GM21576 (cell line): ENCODE measurements around the gene SP8.

Experiments used
- ATAC-seq: cut with Tn5 transposase; IDR thresholded peaks from one replicate; pipeline ENCODE4 v1.9.1; 2021; ENCODE audit warnings: mild to moderate bottlenecking, moderate library complexity; ENCODE audit not compliant: unreplicated experiment

Gene SP8

DNA sequence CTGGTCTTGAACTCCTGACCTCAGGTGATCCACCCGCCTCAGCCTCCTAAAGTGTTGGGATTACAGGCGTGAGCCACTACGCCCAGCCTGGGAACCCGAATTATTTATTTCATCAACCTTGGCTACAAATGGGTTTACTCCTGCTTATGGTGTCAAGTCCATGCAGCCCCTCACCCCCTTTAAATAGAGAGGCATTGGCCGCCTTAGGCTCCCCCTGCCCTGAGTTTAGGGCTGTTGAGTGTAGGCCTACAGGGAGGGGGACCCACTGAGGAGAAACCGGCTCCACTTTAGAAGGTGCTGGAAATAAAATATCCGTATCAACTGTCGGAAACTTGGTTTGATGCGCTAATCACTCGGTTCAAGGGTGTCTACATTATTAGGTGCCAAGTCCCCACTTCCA is 8.7 kb upstream of the SP8 start:
- ATAC-seq, result no peak

GRCh38 chr7:20794676-20795075 is 8.0 kb upstream of the SP8 start:
- no peak for ATAC-seq

- ATAC-seq, result no peak
Observed at GRCh38 chr7:20793694-20794394, 7.2 kb upstream of the SP8 start.

GRCh38 chr7:20793248-20793647 is 6.6 kb upstream of the SP8 start:
- no peak for ATAC-seq

DNA sequence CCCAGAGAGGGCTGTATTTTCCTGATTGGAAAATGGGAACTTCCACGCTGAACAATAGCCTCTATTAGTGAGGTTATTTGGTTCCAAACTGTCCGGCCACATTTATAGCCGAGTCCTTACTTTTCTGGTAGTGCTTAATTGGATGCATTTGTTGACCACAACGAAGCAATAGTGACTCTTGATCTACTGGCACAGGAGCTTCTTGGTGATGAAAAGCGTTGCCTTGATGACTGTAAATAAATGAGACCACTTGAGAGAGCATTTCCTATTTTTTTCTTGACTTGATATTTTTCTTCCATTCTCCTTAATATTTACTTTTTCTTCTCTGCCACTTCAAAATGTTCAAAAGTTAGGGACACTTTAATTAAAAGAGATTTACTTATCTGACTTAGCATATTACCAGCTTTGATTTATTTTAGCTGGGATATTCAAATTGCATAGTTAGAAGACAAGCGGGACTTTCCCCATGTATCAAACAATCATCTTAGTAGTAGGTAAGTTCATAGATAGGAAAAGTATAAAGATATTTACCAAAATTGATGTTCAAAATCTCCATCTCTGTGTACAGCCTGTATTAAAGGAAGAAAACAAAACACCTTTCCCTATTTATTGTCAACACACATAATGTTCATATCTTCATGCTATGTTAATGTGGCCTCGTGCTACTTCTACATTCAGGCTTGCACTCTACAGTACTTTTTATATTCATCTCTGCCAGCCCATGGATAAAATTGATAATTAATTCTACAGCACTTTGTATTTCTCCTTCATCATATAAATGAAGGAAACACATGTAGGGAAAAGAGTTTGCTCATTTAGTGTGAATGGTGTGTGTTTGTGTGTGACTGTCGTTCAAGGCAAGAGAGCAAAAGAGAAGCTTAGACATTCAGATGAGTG is 5.1 kb upstream of the SP8 start:
- ATAC-seq, result no peak

DNA sequence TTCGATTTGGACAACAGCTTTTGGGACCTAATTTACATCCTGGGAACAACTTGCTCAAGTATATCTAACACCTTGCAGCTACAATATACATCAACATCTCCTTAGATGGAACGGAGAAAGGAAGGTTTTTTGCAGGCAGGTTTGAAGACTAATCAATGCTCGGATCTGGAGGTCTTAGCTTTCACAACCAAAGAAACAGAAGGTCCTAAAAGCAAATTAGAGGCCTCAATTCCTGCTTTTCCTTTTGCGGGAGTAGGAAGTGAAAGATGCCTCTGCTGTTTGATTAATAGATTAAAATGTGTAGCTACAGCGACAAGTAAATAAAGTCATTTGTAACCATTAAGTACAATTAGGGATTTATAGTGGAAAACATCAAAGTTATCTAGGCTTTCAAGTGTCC is 3.7 kb upstream of the SP8 start:
- ATAC-seq, result no peak

GRCh38 chr7:20788420-20788990 is 1.8 kb upstream of the SP8 start:
- no peak for ATAC-seq

GRCh38 chr7:20787660-20788419 is 1.2 kb upstream of the SP8 start:
- no peak for ATAC-seq

- ATAC-seq, result no peak
Observed at GRCh38 chr7:20786421-20786778, 286 bp downstream of the SP8 start.

- ATAC-seq, result no peak
Observed at GRCh38 chr7:20786049-20786412, 655 bp downstream of the SP8 start.

DNA sequence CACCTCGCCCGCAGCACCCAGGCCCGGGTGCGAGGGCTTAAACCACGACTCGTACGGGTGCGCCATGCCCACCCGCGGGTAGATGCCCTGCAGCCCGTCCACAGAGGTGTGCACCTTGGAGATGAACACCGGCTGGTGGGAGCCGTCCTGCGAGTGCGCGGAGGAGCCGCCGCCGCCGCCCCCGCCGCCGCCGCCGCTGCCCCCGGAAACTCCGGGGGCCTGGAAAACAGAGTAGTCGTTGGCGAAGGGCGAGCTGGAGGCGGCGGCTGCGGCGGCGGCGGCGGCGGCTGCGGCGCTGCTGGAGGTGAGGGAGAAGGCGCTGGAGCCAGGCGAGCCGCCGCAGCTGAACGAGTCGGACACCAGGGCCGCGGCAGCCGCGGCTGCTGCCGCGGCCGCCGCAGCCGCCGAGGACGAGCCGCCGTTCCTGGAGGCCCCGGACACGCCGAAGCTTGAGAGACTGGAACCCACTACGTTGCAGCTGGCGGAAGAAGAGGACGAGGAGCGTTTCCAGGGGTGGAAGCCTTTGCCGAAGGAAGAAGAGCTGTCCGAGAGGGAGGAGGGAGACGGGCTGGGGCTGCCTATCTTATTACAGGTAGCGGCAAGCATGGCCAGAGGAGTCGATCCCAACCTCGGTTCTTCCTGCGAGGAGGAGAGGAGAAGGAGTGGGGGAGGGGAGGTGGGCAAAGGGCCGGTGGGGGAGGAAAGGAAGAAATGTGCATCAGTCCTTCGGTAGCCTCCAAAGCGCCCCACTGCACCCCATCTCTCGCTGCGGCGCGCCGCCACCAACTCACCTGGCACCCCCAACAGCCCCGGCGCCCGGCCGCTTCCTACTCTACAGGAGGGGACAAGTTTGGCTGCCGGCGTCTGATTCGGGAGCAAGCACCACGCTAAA is 1.3 kb downstream of the SP8 start:
- ATAC-seq, result no peak

DNA sequence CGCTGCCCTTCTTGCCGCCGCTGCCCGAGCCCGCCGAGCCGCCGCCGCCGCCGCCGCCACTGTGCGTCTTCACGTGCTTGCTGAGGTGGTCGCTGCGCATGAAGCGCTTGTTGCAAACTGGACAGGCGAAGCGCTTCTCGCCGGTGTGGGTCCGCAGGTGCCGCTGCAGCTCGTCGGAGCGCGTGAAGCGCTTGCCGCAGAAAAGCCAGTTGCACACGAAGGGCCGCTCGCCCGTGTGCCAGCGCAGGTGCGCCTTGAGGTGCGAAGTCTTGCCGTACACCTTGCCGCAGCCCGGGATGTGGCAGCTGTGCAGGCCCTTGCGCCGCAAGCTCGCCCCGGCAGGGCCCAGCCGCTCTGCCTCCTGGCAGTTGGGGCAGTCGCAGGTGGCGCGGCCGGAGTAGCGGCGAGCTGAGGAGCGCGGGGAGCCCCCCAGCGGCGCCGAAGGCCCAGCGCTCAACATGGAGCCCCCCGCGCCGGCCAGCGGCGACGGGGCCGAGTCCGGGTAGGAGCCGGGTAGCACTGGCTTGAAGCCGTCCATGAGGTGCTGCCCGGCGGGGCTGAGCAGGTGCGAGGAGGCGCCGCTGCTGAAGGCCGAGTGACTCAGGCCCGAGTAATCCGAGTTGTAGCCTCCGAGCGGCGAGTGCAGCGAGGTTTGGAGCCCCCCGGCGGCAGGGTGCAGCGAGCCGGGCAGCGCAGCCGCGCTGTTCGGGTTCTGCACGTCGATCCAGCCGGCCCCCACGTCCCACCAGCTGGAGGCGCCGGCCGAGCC is 2.1 kb downstream of the SP8 start:
- ATAC-seq, result no peak

DNA sequence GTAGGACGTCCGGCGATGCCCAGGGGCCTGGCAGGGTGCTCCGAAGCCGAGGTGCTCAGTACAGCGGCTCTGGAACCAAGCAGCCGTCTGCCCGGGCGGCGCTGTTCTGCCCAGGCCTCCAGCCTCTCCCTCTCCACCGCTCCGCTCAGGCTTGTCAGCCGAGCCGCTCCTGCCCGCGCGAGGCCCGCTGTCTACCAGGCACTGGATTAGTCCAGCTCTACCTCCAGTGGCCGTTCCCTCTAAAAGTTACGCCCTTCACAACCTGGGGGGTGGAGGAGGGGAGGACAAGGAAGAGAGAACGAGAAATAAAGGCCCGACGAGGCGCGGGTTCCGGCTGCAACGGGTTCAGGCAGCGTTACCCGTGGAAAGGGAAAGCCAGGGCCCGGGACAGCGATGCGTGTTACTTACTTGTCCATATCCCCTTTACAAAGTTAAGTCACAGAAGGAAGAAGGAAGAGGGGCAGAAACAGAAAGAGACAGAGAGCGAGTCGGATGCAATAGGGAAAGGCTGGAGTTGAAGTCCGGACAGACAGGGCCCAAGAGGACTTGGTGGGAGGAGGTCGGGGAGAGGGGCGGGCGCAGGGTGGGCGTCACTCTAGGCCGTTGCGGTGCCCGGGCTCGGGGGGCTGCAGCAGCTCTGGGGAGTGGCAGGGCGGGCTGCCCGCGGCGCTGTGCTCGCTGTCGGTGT is 2.8 kb downstream of the SP8 start:
- no peak for ATAC-seq

DNA sequence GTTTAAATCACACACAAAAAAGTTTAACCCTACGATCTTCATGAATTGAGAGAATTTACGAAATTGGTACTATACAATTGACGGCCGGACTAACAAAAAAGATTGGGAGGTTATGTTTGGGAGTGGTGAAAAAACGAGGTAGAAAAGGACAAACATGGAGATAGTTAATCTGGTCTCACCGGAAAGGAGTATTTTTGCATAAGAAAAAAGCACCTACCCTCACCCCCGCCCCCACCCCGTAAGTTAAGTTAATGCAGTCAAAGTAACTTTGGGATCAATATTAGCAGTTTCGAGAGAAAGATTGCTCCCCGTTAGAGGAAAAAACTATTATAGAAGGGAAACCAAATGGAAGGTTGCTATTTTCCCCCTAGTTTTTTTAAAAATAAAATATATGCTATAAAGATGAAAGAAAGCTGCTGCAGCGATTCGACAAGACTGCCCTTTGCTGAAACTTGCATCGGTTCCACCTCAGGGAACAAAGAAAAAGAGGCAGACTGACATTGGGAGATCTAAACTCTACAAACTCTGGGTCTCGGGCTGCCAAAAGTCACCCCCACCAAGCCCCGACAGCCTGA is 3.5 kb downstream of the SP8 start:
- no peak for ATAC-seq

GRCh38 chr7:20779041-20779440 is 7.6 kb downstream of the SP8 start:
- ATAC-seq, result no peak

DNA sequence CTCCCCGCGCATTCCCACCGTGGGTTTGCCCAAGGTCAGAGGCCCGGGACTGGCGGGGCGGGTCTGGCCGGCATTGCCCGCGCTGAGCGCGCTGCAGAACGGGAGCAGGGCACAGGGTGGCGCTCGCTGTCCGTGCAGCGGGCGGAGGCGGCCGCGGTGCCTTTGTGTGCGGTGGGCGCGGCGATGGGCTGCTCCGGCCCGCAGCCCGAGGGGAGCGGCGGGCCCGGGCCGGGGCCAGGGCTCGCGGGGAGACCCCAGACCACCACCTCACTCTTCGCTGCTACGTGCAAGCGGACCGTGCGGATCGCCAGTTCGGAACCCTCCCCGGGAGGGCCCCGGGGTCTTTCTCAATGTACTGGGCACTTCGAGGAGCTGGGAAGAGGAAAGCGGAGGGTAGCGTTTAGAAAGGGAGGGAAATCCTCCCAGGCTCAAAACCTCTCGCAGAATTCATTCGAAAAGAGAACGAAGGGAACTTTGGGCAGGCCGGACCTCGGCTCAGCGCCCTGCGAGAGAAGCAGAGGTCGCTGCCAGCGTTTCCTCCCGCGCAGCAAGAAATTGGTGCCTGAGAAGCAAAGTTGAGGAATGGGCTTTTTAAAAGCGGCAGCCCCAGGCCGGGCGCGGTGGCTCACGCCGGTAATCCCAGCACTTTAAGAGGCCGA is 8.5 kb downstream of the SP8 start:
- peak; percentile 81 for ATAC-seq

DNA sequence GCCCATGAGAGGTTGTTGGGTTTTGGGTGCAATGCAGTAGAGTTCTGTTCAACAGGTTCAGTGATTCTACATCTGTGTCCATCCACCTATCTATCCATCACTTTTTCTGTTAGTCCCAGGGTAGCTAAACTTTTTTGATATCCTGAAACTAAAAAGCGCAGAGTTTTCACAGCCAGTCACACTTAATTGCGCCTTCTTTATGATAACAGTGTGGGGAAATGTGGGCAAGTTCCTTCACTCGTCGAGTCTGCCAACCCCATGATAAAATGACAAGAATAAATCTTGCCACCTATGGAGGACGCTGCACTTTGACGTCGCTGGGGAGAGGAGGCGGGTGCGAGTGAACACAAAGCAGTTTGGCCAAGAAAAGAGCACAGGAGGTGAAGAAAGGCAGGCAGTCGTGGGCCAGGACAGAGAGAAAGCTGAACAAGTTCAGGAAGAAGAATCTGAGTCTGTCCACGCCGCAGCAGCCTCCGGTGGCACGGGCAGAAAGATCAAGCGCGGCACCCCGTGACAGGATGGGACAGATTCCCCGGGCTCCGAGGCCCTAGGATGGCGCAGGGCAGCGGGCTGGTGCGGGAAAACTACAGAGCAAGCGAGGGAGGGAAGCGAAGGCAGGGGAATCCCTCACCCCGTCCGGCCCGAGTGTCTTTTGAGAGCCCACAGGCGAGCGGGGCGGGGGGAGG is 9.2 kb downstream of the SP8 start:
- ATAC-seq, result peak; percentile 30

DNA sequence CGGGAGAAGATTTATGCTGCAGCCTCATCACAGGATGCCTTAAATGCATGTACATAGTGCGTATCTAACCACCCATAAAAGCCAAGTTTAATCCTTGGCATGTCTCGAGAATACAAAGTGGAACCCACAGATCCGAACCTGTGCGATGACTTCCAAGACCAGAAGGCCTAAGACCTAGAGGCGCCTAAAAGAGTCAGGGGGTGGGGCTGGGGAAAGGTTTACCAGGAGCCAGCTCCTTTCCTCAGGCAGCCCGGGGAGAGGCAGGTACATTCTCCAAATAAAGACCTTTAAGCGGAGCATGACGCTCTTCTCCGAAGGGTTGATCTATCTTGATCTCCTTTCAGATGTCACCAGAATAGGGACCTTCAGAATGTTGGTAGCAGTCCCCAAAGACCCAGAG is 9.7 kb downstream of the SP8 start:
- ATAC-seq, result no peak
